GM23338 (cell line): Measurements from ENCODE around the gene TRIM71. TPM values are rescaled to one million over a fixed set of nuclear protein-coding genes. Genes with fewer than 3 reads are reported as not detected.

Experiments used
- ATAC-seq: fragments of 200-7000 bp; cut with Tn5 transposase; 3 replicates; pipeline ENCODE4 v1.9.1; 2020
- DNase-seq: peaks from one replicate; pipeline ENCODE4 v3.0.0-alpha.2; 2015; ENCODE audit warnings: low spot score
- H2AFZ ChIP-seq: fragments of 200-600 bp; sonication (generic); 2 replicates; pipeline ENCODE4 v1.8.0; 2016; ENCODE audit warnings: antibody characterized with exemption, mild to moderate bottlenecking, moderate library complexity
- H3F3A ChIP-seq: fragments of 200-600 bp; sonication (generic); replicated peaks from 2 replicates; pipeline ENCODE4 v1.8.0; 2017; ENCODE audit warnings: antibody characterized with exemption, mixed run types, low read depth
- H3K27ac ChIP-seq: fragments of 200-600 bp; sonication (generic); 2 replicates; pipeline ENCODE4 v1.6.1; 2016; ENCODE audit warnings: low read depth
- H3K27me3 ChIP-seq: fragments of 200-600 bp; sonication (generic); 2 replicates; pipeline ENCODE4 v1.8.0; 2016; ENCODE audit warnings: mild to moderate bottlenecking, mixed run types, moderate library complexity; ENCODE audit not compliant: insufficient read depth
- H3K36me3 ChIP-seq: fragments of 200-600 bp; sonication (generic); 2 replicates; pipeline ENCODE4 v1.8.0; 2016; ENCODE audit warnings: mild to moderate bottlenecking; ENCODE audit not compliant: insufficient read depth
- H3K4me1 ChIP-seq: fragments of 200-600 bp; sonication (generic); 2 replicates; pipeline ENCODE4 v1.8.0; 2016; ENCODE audit warnings: mild to moderate bottlenecking, moderate library complexity; ENCODE audit not compliant: insufficient read depth
- H3K4me2 ChIP-seq: fragments of 200-600 bp; sonication (generic); 2 replicates; pipeline ENCODE4 v1.7.1; 2017; ENCODE audit warnings: mixed run types
- H3K4me3 ChIP-seq: fragments of 200-600 bp; sonication (generic); 2 replicates; pipeline ENCODE4 v1.6.1; 2016; ENCODE audit warnings: mixed run types
- H3K79me2 ChIP-seq: fragments of 200-600 bp; sonication (generic); replicated peaks from 2 replicates; pipeline ENCODE4 v1.8.0; 2017; ENCODE audit warnings: mild to moderate bottlenecking; ENCODE audit not compliant: insufficient read depth
- H3K9me2 ChIP-seq: fragments of 200-600 bp; sonication (generic); 2 replicates; pipeline ENCODE4 v1.8.0; 2017; ENCODE audit not compliant: insufficient read depth
- H4K20me1 ChIP-seq: fragments of 200-600 bp; sonication (generic); replicated peaks from 2 replicates; pipeline ENCODE4 v1.8.0; 2017; ENCODE audit warnings: mild to moderate bottlenecking; ENCODE audit not compliant: insufficient read depth
- H3K27ac Mint-ChIP-seq: 2 replicates; pipeline ENCODE4 v1.8.0; 2020; ENCODE audit warnings: inconsistent platforms, mild to moderate bottlenecking, moderate library complexity, mixed read lengths
- H3K27me3 Mint-ChIP-seq: 3 replicates; pipeline ENCODE4 v1.8.0; 2022; ENCODE audit warnings: low read depth, mild to moderate bottlenecking, moderate library complexity, mixed read lengths, inconsistent platforms; ENCODE audit not compliant: insufficient read depth, poor library complexity
- H3K36me3 Mint-ChIP-seq: 3 replicates; pipeline ENCODE4 v1.8.0; 2021; ENCODE audit warnings: low read depth, mild to moderate bottlenecking, inconsistent platforms, moderate library complexity, mixed read lengths
- H3K4me1 Mint-ChIP-seq: 3 replicates; pipeline ENCODE4 v1.8.0; 2020; ENCODE audit warnings: mild to moderate bottlenecking, inconsistent platforms, mixed read lengths
- H3K4me3 Mint-ChIP-seq: 3 replicates; pipeline ENCODE4 v1.8.0; 2021; ENCODE audit warnings: moderate library complexity, mild to moderate bottlenecking, inconsistent platforms, mixed read lengths
- H3K9me3 Mint-ChIP-seq: 3 replicates; pipeline ENCODE4 v1.8.0; 2020; ENCODE audit warnings: moderate library complexity, mild to moderate bottlenecking, inconsistent platforms, mixed read lengths
- EZH2phosphoT487 ChIP-seq: fragments of 200-600 bp; sonication (generic); IDR thresholded peaks from one replicate; pipeline ENCODE4 v1.8.1; 2018; ENCODE audit warnings: antibody characterized with exemption; ENCODE audit not compliant: unreplicated experiment
- ZNF462 ChIP-seq: fragments of 250-450 bp; sonication (Bioruptor Pico); IDR thresholded peaks from 2 replicates; pipeline ENCODE4 v1.5.0; 2020; ENCODE audit warnings: mild to moderate bottlenecking, moderate library complexity
- polyA plus RNA-seq: library from polyadenylated mRNA; unstranded; fragments of >200 nt; fragmentation: Nextera tagmentation; extraction: Ambion mirVana; gene quantifications from 2 replicates; pipeline ENCODE4 v1.2.1, GENCODE V29; 2016
- total RNA-seq: library from RNA; depleted of rRNA; stranded (reverse); fragments of >200 nt; shearing (Covaris generic); gene quantifications from 2 replicates; pipeline ENCODE4 v1.2.3, GENCODE V29; 2014

TRIM71 gene
- total and polyA plus RNA-seq, 2 experiments from 2014 or later: 71.5 to 346 TPM

DNA sequence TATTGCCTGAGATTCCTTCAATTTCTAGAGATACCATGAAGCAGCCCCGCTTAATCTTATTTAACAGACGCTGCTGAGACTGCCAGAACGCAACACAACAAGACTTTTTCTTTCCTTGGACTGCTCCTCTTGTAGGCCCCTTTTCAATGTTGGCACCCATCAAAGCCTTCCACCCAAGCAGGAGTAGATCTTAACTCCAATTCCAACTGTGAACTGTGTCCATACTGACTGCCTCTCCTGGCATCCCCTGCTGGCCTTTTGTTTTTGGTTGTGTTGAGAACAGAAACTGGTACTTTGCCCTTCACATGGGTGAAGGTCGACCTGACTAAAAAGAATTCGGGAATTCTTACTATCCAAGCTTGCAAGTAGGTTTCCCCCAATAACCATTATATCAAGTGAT, 50.2 kb downstream of the TRIM71 start:
- DNase-seq (no peak), ATAC-seq (no peak)
- H3K79me2 ChIP-seq: peaks cover 97% of the 10 kb centered on the region

More for the DNA sequence above, 50.2 kb downstream of the TRIM71 start:
- Histone ChIP-seq H3K36me3 (no peaks in the 10 kb centered on the region), H2AFZ (no peak overlapping the region), H4K20me1 (peaks cover 63% of the 10 kb centered on the region), H3K27ac (peak overlapping the region; percentile 98), H3K27me3 (no peaks in the 10 kb centered on the region), H3K4me2 (peak overlapping the region; percentile 67), H3K4me1 (peaks cover 90% of the 10 kb centered on the region), H3K4me3 (peak overlapping the region; percentile 42), H3K9me2 (no peaks in the 10 kb centered on the region), H3F3A (peaks cover 51% of the 10 kb centered on the region)
- Mint-ChIP-seq H3K4me1 (peaks cover 98% of the 10 kb centered on the region), H3K27me3 (peaks cover 51% of the 10 kb centered on the region), H3K9me3 (no peaks in the 10 kb centered on the region), H3K36me3 (peaks cover 15% of the 10 kb centered on the region; the same call in 2 of the 3 replicates), H3K4me3 (peak overlapping the region; percentile 63), H3K27ac (peak overlapping the region; percentile 96)
- peak; percentile 60; the same call in 1 of the 2 replicates for TF ChIP-seq ZNF462
- TF ChIP-seq EZH2phosphoT487: no peak
